ENCODE results near the gene SLC35E1. TPM values are rescaled to one million over a fixed set of nuclear protein-coding genes. Genes with fewer than 3 reads are reported as not detected.
A peak's percentile ranks its signal among the peaks of the same experiment; 100 is the strongest.
"Not testable (repeated sequence)": the region's sequence is repeated elsewhere in the genome, so short reads cannot be mapped to it uniquely, and the experiment has no call there.

The SLC35E1 gene
- total RNA-seq, 2 donors from 2014 or later, result 42.0 to 69.1 TPM

DNA sequence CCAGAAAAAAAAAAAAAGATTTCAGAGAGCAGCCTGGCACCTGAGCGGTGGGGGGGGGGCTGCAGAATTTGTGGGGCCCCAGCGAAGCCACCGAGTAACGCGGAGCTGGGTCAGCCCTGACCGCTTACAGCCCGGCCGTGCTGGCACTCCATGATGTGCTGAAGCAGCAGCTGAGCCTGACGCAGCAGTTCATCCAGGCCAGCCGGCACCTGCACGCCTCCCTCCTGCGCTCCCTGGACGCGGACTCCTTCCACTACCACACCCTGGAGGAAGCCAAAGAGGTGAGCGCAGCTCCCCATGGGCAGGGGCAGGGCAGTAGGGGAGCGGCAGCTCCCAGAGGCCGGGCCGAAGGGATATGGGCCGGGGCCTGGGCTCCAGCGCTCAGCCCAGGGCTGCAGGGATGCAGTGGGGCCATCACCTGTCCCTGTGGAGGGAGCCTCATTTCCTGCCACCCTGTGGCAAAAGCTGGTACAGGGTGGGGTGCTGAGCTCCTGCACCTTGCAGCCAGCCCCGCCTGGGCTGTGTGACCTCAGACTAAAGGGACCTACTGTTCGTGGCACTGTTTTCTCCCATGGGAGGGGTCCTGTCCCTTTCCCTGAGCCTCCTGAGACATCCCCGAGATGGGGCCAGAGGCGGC lies 57.7 kb downstream of the SLC35E1 start:
- Histone ChIP-seq H3K4me1 (replicated peaks) (peaks cover 5% of the 10 kb centered on the region), H3K27me3 (replicated peaks; ENCODE audit: insufficient read depth) (no peaks in the 10 kb centered on the region), H3K27ac (no peak overlapping the region), H3K4me3 (no peak overlapping the region), H3K36me3 (peaks cover 6 to 10% of the 10 kb centered on the region in 2 donors), H3K9me3 (no peaks in the 10 kb centered on the region)
- no peak for DNase-seq (ENCODE audit: low spot score)
- intact Hi-C loops (cut with DNase I), result no loop called here
- 91% methylated on average over 23 of the region's 24 CpGs for WGBS
- TF ChIP-seq POLR2AphosphoS5 (IDR thresholded peaks at IDR 0.05), result no peak
- TF ChIP-seq, protein P1, sequence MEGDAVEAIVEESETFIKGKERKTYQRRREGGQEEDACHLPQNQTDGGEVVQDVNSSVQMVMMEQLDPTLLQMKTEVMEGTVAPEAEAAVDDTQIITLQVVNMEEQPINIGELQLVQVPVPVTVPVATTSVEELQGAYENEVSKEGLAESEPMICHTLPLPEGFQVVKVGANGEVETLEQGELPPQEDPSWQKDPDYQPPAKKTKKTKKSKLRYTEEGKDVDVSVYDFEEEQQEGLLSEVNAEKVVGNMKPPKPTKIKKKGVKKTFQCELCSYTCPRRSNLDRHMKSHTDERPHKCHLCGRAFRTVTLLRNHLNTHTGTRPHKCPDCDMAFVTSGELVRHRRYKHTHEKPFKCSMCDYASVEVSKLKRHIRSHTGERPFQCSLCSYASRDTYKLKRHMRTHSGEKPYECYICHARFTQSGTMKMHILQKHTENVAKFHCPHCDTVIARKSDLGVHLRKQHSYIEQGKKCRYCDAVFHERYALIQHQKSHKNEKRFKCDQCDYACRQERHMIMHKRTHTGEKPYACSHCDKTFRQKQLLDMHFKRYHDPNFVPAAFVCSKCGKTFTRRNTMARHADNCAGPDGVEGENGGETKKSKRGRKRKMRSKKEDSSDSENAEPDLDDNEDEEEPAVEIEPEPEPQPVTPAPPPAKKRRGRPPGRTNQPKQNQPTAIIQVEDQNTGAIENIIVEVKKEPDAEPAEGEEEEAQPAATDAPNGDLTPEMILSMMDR (IDR thresholded peaks at IDR 0.05), result no peak
- no peak for TF ChIP-seq POLR2A (IDR thresholded peaks at IDR 0.05)

DNA sequence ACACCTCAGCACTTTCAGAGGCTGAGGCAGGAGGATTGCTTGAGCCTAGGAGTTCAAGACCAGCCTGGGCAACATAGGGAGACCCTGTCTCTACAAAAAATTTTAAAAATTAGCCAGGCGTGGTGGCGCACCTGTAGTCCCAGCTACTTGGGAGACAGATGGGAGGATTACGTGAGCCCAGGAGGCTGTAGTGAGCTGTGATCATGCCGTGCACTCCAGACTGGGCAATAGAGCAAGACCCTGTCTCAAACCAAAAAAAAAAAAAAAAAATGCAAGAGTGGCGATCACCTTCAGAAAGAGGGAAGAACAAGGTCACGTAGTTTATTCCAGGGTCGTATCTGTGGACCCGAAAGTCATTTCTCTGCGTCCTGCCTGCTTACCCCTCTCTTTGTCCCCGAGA lies 59.6 kb downstream of the SLC35E1 start:
- H3K4me1 ChIP-seq (replicated peaks); H3K4me3 ChIP-seq; H3K27ac ChIP-seq; H3K27me3 ChIP-seq (replicated peaks; ENCODE audit: insufficient read depth); H3K36me3 ChIP-seq; H3K9me3 ChIP-seq; intact Hi-C loops (cut with DNase I); DNase-seq (ENCODE audit: low spot score): not testable (repeated sequence)
- 93% methylated on average over 10 of the region's 10 CpGs for WGBS

DNA sequence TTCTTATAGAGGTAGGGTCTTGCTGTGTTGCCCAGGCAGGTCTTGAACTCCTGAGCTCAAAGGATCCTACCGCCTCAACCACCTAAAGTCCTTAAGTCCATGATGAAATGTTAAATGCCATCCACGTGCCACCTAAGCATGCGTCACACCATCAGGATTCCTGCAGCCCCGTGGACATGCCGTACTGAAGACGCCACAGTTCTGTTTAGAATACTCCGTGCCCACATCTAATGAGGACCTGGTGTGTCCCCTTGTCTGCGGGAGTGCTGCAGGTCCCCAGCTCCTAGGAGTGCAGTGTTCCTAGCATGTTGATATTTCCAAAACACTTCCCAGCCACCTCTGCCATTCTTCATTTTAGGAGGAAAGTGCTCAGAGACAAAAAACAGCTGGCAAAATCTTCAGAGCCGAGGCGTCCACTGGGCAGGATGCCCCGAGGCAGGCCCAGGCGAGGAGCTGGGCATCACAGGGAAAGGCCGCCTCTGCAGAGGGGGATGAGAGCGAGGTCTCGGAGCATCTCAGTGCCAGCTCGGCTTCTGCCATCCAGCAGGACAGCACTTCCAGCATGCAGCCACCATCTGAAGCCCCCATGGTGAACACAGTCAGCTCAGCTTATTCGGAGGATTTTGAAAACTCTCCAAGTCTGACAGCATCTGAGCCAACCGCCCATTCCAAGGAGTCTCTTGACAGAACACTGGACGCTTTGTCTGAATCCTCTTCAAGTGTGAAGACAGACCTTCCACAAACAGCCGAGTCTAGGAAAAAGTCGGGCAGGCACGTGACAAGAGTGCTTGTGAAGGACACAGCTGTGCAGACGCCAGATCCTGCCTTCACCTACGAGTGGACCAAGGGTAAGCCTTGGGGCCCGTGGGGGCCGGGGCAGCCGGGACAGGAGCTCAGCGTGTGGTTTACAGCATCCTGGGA lies 62.8 kb downstream of the SLC35E1 start:
- peak; percentile 54 for DNase-seq (ENCODE audit: low spot score)
- H3K4me3 ChIP-seq, result no peak overlapping the region
- peaks cover 5% of the 10 kb centered on the region for H3K4me1 ChIP-seq (replicated peaks)
- TF ChIP-seq POLR2AphosphoS5 (IDR thresholded peaks at IDR 0.05) (peak; percentile 30), POLR2A (IDR thresholded peaks at IDR 0.05) (no peak)
- H3K27me3 ChIP-seq (replicated peaks; ENCODE audit: insufficient read depth), result no peaks in the 10 kb centered on the region
- intact Hi-C loops (cut with DNase I), result no loop called here
- H3K9me3 ChIP-seq, result no peaks in the 10 kb centered on the region
- peak overlapping the region; percentile 56 to 60 for H3K27ac ChIP-seq
- H3K36me3 ChIP-seq, result no peaks in the 10 kb centered on the region
- WGBS, result 44% methylated on average over 28 of the region's 28 CpGs

DNA sequence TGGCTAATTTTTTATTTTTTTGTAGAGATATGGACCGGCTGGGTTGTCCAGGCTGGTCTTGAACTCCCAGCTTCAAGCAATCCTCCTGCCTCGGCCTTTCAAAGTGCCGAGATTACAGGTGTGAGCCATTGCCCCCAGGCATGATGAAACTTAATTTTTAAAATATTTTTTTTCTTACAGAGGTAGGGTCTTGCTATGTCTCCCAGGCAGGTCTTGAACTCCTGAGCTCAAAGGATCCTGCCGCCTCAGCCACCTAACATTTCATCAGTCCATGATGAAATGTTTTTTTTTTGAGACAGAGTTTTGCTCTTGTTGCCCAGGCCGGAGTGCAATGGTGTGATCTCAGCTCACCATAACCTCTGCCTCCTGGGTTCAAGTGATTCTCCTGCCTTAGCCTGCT lies 63.7 kb downstream of the SLC35E1 start:
- no peak for TF ChIP-seq POLR2AphosphoS5 (IDR thresholded peaks at IDR 0.05)
- no peak for TF ChIP-seq POLR2A (IDR thresholded peaks at IDR 0.05)
- TF ChIP-seq, protein P1 (IDR thresholded peaks at IDR 0.05), result no peak
- H3K27me3 ChIP-seq (replicated peaks; ENCODE audit: insufficient read depth), result no peaks in the 10 kb centered on the region
- intact Hi-C loops (cut with DNase I), result no loop called here
- peaks cover 5% of the 10 kb centered on the region for H3K4me1 ChIP-seq (replicated peaks)
- 95% methylated on average over 5 of the region's 5 CpGs for WGBS
- no peak for DNase-seq (ENCODE audit: low spot score)
- H3K27ac ChIP-seq, result peak overlapping the region; percentile 56 to 60
- no peaks in the 10 kb centered on the region for H3K9me3 ChIP-seq
- no peak overlapping the region for H3K4me3 ChIP-seq
- H3K36me3 ChIP-seq, result no peaks in the 10 kb centered on the region

GRCh38 chr19:16506961-16507360 lies 65.3 kb downstream of the SLC35E1 start:
- no peaks in the 10 kb centered on the region for H3K27me3 ChIP-seq (replicated peaks; ENCODE audit: insufficient read depth)
- no peaks in the 10 kb centered on the region for H3K36me3 ChIP-seq

DNA sequence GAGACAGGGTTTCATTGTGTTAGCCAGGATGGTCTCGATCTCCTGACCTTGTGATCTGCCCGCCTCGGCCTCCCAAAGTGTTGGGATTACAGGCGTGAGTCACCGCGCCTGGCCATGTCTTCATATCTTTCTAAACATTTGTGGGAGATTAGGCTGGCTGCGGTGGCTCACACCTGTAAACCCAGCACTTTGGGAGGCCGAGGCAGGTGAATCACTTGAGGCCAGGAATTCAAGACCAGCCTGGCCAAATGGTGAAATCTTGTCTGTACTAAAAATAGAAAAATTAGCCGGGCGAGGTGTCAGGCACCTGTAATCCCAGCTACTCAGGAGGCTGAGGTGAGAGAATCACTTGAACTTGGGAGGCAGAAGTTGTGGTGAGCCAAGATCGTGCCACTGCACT lies 66.1 kb downstream of the SLC35E1 start:
- H3K4me1 ChIP-seq (replicated peaks); H3K9me3 ChIP-seq; H3K36me3 ChIP-seq; DNase-seq (ENCODE audit: low spot score); H3K4me3 ChIP-seq; intact Hi-C loops (cut with DNase I); H3K27ac ChIP-seq; H3K27me3 ChIP-seq (replicated peaks; ENCODE audit: insufficient read depth): not testable (repeated sequence)
- WGBS, result 94% methylated on average over 11 of the region's 11 CpGs

More at GRCh38 chr19:16506961-16507360, 65.3 kb downstream of the SLC35E1 start:
- intact Hi-C loops (cut with DNase I), result no loop called here
- TF ChIP-seq POLR2A (IDR thresholded peaks at IDR 0.05) (no peak), POLR2AphosphoS5 (IDR thresholded peaks at IDR 0.05) (no peak)
- TF ChIP-seq, protein P1 (IDR thresholded peaks at IDR 0.05), result no peak
- DNase-seq (ENCODE audit: low spot score), result no peak
- 83% methylated on average over 6 of the region's 6 CpGs for whole genome bisulfite sequencing
- H3K4me1 ChIP-seq (replicated peaks), result peaks cover 5% of the 10 kb centered on the region
- no peaks in the 10 kb centered on the region for H3K9me3 ChIP-seq
- H3K27ac ChIP-seq, result no peak overlapping the region
- no peak overlapping the region for H3K4me3 ChIP-seq
